H9 (cell line): ENCODE data around the gene CNTD1. TPM values are rescaled to one million over a fixed set of nuclear protein-coding genes. Genes with fewer than 3 reads are reported as not detected.

Experiments used
- DNase-seq: peaks from one replicate; pipeline ENCODE4 v3.0.0-alpha.2; 2017
- H2AFZ ChIP-seq: one replicate; pipeline ENCODE4 v1.6.1; 2013; ENCODE audit warnings: mild to moderate bottlenecking, low read length, control low read depth, moderate library complexity
- H2AK5ac ChIP-seq: 2 replicates; pipeline ENCODE4 v1.6.1; 2013; ENCODE audit warnings: low read length, control low read depth, mixed read lengths; ENCODE audit not compliant: insufficient read length
- H2BK120ac ChIP-seq: one replicate; pipeline ENCODE4 v1.6.1; 2013; ENCODE audit warnings: low read depth, mild to moderate bottlenecking, low read length, control low read depth, inconsistent platforms; ENCODE audit not compliant: poor library complexity, severe bottlenecking
- H2BK12ac ChIP-seq: 2 replicates; pipeline ENCODE4 v1.6.1; 2013; ENCODE audit warnings: low read length, control low read depth, mixed read lengths, low read depth; ENCODE audit not compliant: insufficient read length
- H2BK15ac ChIP-seq: 2 replicates; pipeline ENCODE4 v1.6.1; 2013; ENCODE audit warnings: low read depth, low read length, control low read depth
- H2BK20ac ChIP-seq: one replicate; pipeline ENCODE4 v1.6.1; 2013; ENCODE audit warnings: low read depth, mild to moderate bottlenecking, low read length, control low read depth, inconsistent platforms; ENCODE audit not compliant: poor library complexity, severe bottlenecking
- H2BK5ac ChIP-seq: 2 replicates; pipeline ENCODE4 v1.6.1; 2013; ENCODE audit warnings: low read length, control low read depth, mixed read lengths; ENCODE audit not compliant: insufficient read length
- H3K14ac ChIP-seq: 2 replicates; pipeline ENCODE4 v1.6.1; 2013; ENCODE audit warnings: low read length, control low read depth; ENCODE audit not compliant: insufficient read depth
- H3K18ac ChIP-seq: 2 replicates; pipeline ENCODE4 v1.6.1; 2013; ENCODE audit warnings: low read depth, mild to moderate bottlenecking, mixed read lengths, low read length, control low read depth; ENCODE audit not compliant: insufficient read length
- H3K23ac ChIP-seq: 2 replicates; pipeline ENCODE4 v1.6.1; 2013; ENCODE audit warnings: low read length, control low read depth, mixed read lengths, low read depth; ENCODE audit not compliant: insufficient read length
- H3K23me2 ChIP-seq: 2 replicates; pipeline ENCODE4 v1.6.1; 2013; ENCODE audit warnings: low read depth, mild to moderate bottlenecking, mixed read lengths, low read length, control low read depth; ENCODE audit not compliant: insufficient read length, poor library complexity, severe bottlenecking
- H3K27ac ChIP-seq: 2 replicates; pipeline ENCODE4 v1.5.1; 2013; ENCODE audit warnings: low read length, control low read depth, mixed read lengths, low read depth; ENCODE audit not compliant: insufficient read length
- H3K27me3 ChIP-seq: 2 replicates; pipeline ENCODE4 v1.6.1; 2013; ENCODE audit warnings: low read length, control low read depth, inconsistent platforms; ENCODE audit not compliant: insufficient read depth
- H3K4ac ChIP-seq: 2 replicates; pipeline ENCODE4 v1.6.1; 2013; ENCODE audit warnings: low read depth, mild to moderate bottlenecking, control low read depth, inconsistent platforms, low read length, moderate library complexity
- H3K4me1 ChIP-seq: 2 replicates; pipeline ENCODE4 v1.6.1; 2013; ENCODE audit warnings: low read length, control low read depth, inconsistent platforms; ENCODE audit not compliant: insufficient read depth
- H3K4me2 ChIP-seq: 2 replicates; pipeline ENCODE4 v1.6.1; 2013; ENCODE audit warnings: low read length, control low read depth, mixed read lengths; ENCODE audit not compliant: insufficient read length, insufficient read depth
- H3K56ac ChIP-seq: 2 replicates; pipeline ENCODE4 v1.6.1; 2013; ENCODE audit warnings: low read depth, mild to moderate bottlenecking, mixed read lengths, low read length, control low read depth; ENCODE audit not compliant: insufficient read length
- H3K79me1 ChIP-seq: 2 replicates; pipeline ENCODE4 v1.6.1; 2013; ENCODE audit warnings: low read depth, mild to moderate bottlenecking, moderate library complexity, low read length, control low read depth, inconsistent platforms; ENCODE audit not compliant: insufficient read depth, poor library complexity, severe bottlenecking
- H3K79me2 ChIP-seq: 2 replicates; pipeline ENCODE4 v1.6.1; 2013; ENCODE audit warnings: low read length, control low read depth, inconsistent platforms; ENCODE audit not compliant: insufficient read depth
- H3K9ac ChIP-seq: 2 replicates; pipeline ENCODE4 v1.6.1; 2013; ENCODE audit warnings: low read length, control low read depth, mixed read lengths; ENCODE audit not compliant: insufficient read length; ENCODE audit errors: extremely low read depth
- H3K9me3 ChIP-seq: one replicate; pipeline ENCODE4 v1.6.1; 2013; ENCODE audit warnings: low read depth, low read length, inconsistent platforms; ENCODE audit not compliant: control insufficient read depth
- H3T11ph ChIP-seq: one replicate; pipeline ENCODE4 v1.6.1; 2013; ENCODE audit warnings: mild to moderate bottlenecking, low read length, control low read depth, inconsistent platforms
- H4K20me1 ChIP-seq: one replicate; pipeline ENCODE4 v1.6.1; 2013; ENCODE audit not compliant: control insufficient read depth, insufficient read length, insufficient read depth
- H4K5ac ChIP-seq: 2 replicates; pipeline ENCODE4 v1.6.1; 2013; ENCODE audit warnings: low read depth, mild to moderate bottlenecking, mixed read lengths, low read length, control low read depth; ENCODE audit not compliant: insufficient read length
- H4K8ac ChIP-seq: replicated peaks from 2 replicates; pipeline ENCODE4 v1.6.1; 2013; ENCODE audit warnings: low read length, control low read depth, mixed read lengths, low read depth; ENCODE audit not compliant: insufficient read length
- H4K91ac ChIP-seq: 2 replicates; pipeline ENCODE4 v1.6.1; 2013; ENCODE audit warnings: low read depth, mild to moderate bottlenecking, moderate library complexity, mixed read lengths, low read length, control low read depth; ENCODE audit not compliant: insufficient read length
- H3K27ac Mint-ChIP-seq, 3 experiments: 2 replicates in 2 of 3; 3 replicates in 1 of 3; pipeline ENCODE4 v1.8.0; 2020 to 2021; ENCODE audit warnings: mixed read lengths in 3 of 3, mild to moderate bottlenecking in 1 of 3, moderate library complexity in 1 of 3
- H3K27me3 Mint-ChIP-seq: 2 replicates; pipeline ENCODE4 v1.8.0; 2021; ENCODE audit warnings: low read depth, mild to moderate bottlenecking, moderate library complexity, mixed read lengths
- H3K36me3 Mint-ChIP-seq, 3 experiments: 2 replicates in 2 of 3; 3 replicates in 1 of 3; pipeline ENCODE4 v1.8.0; 2020 to 2021; ENCODE audit warnings: low read depth in 3 of 3, mixed read lengths in 3 of 3; ENCODE audit not compliant: insufficient read depth in 1 of 3
- H3K4me1 Mint-ChIP-seq, 2 experiments: 2 replicates each; pipeline ENCODE4 v1.8.0; 2020; ENCODE audit warnings: mixed read lengths in 2 of 2
- H3K4me3 Mint-ChIP-seq, 2 experiments: 2 replicates in 1 of 2; 3 replicates in 1 of 2; pipeline ENCODE4 v1.8.0; 2020 to 2021; ENCODE audit warnings: mild to moderate bottlenecking in 2 of 2, mixed read lengths in 2 of 2, moderate library complexity in 1 of 2
- H3K9me3 Mint-ChIP-seq, 2 experiments: 2 replicates in 1 of 2; 3 replicates in 1 of 2; pipeline ENCODE4 v1.8.0; 2020; ENCODE audit warnings: mild to moderate bottlenecking in 2 of 2, mixed read lengths in 2 of 2, moderate library complexity in 1 of 2
- WGBS: extraction: QIAGEN DNeasy Blood & Tissue Kit; methylation state at CpG from one replicate; pipeline ENCODE4 v1.1.7; 2013; ENCODE audit warnings: missing lambda C conversion rate, low lambda C conversion rate, mixed read lengths; ENCODE audit not compliant: insufficient read length; ENCODE audit errors: extremely low coverage; 5-methylcytosine and 5-hydroxymethylcytosine counted together
- total RNA-seq: library from RNA; stranded (reverse); gene quantifications from 2 replicates; pipeline ENCODE4 v1.2.1, GENCODE V29; 2021
- TF ChIP-seq, protein P1 (sequence below): fragments of 200-600 bp; sonication (generic); conservative IDR thresholded peaks from 3 replicates; pipeline ENCODE4 v1.8.0; 2021; ENCODE audit warnings: antibody characterized with exemption, mild to moderate bottlenecking

Gene CNTD1
- total RNA-seq, 1 experiment from 2014 or later: not detected

DNA sequence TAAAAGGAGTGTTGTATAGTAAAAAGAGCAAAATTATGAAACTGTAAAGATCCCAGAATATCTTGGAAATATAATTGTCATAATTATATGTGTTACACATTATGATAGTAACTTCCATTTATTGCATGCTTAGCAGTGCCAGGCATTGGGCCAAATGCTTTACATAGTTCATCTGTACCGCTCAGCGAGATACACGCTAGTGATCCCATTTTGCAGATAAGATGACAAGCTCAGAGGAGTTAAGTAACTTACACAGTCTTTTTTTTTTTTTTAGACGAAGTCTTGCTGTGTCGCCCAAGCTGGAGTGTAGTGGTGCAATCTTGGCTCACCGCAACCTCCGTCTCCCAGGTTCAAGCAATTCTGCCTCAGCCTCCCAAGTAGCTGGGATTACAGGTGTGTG, 47.0 kb upstream of the CNTD1 start:
- Histone ChIP-seq H3K9ac (no peak overlapping the region), H3K79me2 (no peaks in the 10 kb centered on the region), H3K9me3 (no peaks in the 10 kb centered on the region), H3T11ph (no peak overlapping the region), H2AK5ac (no peak overlapping the region), H3K79me1 (no peaks in the 10 kb centered on the region), H3K27me3 (no peaks in the 10 kb centered on the region), H4K20me1 (no peaks in the 10 kb centered on the region), H3K27ac (no peak overlapping the region), H3K18ac (no peak overlapping the region), H3K4me1 (peaks cover 2% of the 10 kb centered on the region; the same call in 1 of the 2 replicates), H2BK5ac (no peak overlapping the region), H3K23ac (no peak overlapping the region), H2BK12ac (no peak overlapping the region), H3K4ac (no peak overlapping the region), H4K8ac (no peak overlapping the region), H3K56ac (no peak overlapping the region), H2BK15ac (no peak overlapping the region), H4K91ac (no peak overlapping the region), H2BK20ac (no peak overlapping the region), H2BK120ac (no peak overlapping the region), H4K5ac (no peak overlapping the region), H3K14ac (no peak overlapping the region), H3K4me2 (no peak overlapping the region), H2AFZ (no peak overlapping the region), H3K23me2 (no peaks in the 10 kb centered on the region)
- no peak for DNase-seq
- Mint-ChIP-seq H3K4me1 (peaks cover 17% of the 10 kb centered on the region in 2 experiments), H3K4me3 (no peak overlapping the region), H3K27ac (no peak overlapping the region), H3K36me3 (no peaks in the 10 kb centered on the region), H3K9me3 (no peaks in the 10 kb centered on the region), H3K27me3 (peaks cover 26% of the 10 kb centered on the region)
- no CpG with 5 or more reads among the region's 7 CpGs for WGBS
- TF ChIP-seq, protein P1, sequence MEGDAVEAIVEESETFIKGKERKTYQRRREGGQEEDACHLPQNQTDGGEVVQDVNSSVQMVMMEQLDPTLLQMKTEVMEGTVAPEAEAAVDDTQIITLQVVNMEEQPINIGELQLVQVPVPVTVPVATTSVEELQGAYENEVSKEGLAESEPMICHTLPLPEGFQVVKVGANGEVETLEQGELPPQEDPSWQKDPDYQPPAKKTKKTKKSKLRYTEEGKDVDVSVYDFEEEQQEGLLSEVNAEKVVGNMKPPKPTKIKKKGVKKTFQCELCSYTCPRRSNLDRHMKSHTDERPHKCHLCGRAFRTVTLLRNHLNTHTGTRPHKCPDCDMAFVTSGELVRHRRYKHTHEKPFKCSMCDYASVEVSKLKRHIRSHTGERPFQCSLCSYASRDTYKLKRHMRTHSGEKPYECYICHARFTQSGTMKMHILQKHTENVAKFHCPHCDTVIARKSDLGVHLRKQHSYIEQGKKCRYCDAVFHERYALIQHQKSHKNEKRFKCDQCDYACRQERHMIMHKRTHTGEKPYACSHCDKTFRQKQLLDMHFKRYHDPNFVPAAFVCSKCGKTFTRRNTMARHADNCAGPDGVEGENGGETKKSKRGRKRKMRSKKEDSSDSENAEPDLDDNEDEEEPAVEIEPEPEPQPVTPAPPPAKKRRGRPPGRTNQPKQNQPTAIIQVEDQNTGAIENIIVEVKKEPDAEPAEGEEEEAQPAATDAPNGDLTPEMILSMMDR: no peak
